ENCODE measurements around the gene KCTD17. TPM values are rescaled to one million over a fixed set of nuclear protein-coding genes. Genes with fewer than 3 reads are reported as not detected.

Gene KCTD17
- total and polyA plus RNA-seq, 2 of the 13 experiments (the other 11 are each of a cell fraction or from before 2014, with no cell fraction given), result 5.3 to 11.7 TPM

- TF ChIP-seq, protein P1, sequence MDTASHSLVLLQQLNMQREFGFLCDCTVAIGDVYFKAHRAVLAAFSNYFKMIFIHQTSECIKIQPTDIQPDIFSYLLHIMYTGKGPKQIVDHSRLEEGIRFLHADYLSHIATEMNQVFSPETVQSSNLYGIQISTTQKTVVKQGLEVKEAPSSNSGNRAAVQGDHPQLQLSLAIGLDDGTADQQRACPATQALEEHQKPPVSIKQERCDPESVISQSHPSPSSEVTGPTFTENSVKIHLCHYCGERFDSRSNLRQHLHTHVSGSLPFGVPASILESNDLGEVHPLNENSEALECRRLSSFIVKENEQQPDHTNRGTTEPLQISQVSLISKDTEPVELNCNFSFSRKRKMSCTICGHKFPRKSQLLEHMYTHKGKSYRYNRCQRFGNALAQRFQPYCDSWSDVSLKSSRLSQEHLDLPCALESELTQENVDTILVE (CRISPR knock-in tag; IDR thresholded peaks at IDR 0.05), result peak; percentile 92
- TF ChIP-seq ZNF101 (CRISPR knock-in tag; IDR thresholded peaks at IDR 0.05; ENCODE audit: borderline replicate concordance, low read depth) (no peak), ZNF317 (CRISPR knock-in tag; IDR thresholded peaks at IDR 0.05) (peak; percentile 73), JARID2 (CRISPR knock-in tag; IDR thresholded peaks at IDR 0.05; ENCODE audit: insufficient replicate concordance) (no peak), NCOR1 (IDR thresholded peaks at IDR 0.05; ENCODE audit: borderline replicate concordance, low read length) (peak; percentile 98), PHF20 (CRISPR knock-in tag; IDR thresholded peaks at IDR 0.05) (peak; percentile 40; the same call in 1 of the 2 replicates), ETV5 (CRISPR knock-in tag; IDR thresholded peaks at IDR 0.05; ENCODE audit: borderline replicate concordance) (peak; percentile 100), GATAD2A (CRISPR knock-in tag; IDR thresholded peaks at IDR 0.05) (peak; percentile 99), KLF11 (CRISPR knock-in tag; IDR thresholded peaks at IDR 0.05) (peak; percentile 90), YY1 (IDR thresholded peaks at IDR 0.05; ENCODE audit: insufficient read depth, insufficient replicate concordance, low read depth, low read length) (peak; percentile 57), NR1H2 (CRISPR knock-in tag; IDR thresholded peaks at IDR 0.05; ENCODE audit: borderline replicate concordance, low read depth) (peak; percentile 84; the same call in 1 of the 2 replicates), TGIF2 (CRISPR knock-in tag; IDR thresholded peaks at IDR 0.05) (peak; percentile 89), ZNF879 (CRISPR knock-in tag; IDR thresholded peaks at IDR 0.05) (no peak), SIN3A (IDR thresholded peaks at IDR 0.05; ENCODE audit: borderline replicate concordance, low read depth, low read length) (no peak; the same call in 1 of the 2 replicates), ZNF644 (CRISPR knock-in tag; IDR thresholded peaks at IDR 0.05; ENCODE audit: low read depth) (peak; percentile 91), ZNF780A (CRISPR knock-in tag; IDR thresholded peaks at IDR 0.05) (peak; percentile 94), KLF13 (CRISPR knock-in tag; IDR thresholded peaks at IDR 0.05) (no peak), ZNF777 (CRISPR knock-in tag; IDR thresholded peaks at IDR 0.05) (no peak), SETDB1 (CRISPR knock-in tag; IDR thresholded peaks at IDR 0.05; ENCODE audit: borderline replicate concordance) (no peak), RCOR2 (CRISPR knock-in tag; IDR thresholded peaks at IDR 0.05) (peak; percentile 100), LBX2 (CRISPR knock-in tag; IDR thresholded peaks at IDR 0.05; ENCODE audit: borderline replicate concordance) (no peak), HNRNPK (IDR thresholded peaks at IDR 0.05; ENCODE audit: low read depth, low read length, poor library complexity, severe bottlenecking) (no peak), ZNF382 (CRISPR knock-in tag; IDR thresholded peaks at IDR 0.05; ENCODE audit: borderline replicate concordance) (no peak)
- TF ChIP-seq, protein P2, sequence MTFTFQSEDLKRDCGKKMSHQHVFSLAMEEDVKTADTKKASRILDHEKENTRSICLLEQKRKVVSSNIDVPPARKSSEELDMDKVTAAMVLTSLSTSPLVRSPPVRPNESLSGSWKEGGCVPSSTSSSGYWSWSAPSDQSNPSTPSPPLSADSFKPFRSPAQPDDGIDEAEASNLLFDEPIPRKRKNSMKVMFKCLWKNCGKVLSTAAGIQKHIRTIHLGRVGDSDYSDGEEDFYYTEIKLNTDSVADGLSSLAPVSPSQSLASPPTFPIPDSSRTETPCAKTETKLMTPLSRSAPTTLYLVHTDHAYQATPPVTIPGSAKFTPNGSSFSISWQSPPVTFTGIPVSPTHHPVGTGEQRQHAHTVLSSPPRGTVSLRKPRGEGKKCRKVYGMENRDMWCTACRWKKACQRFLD (CRISPR knock-in tag; IDR thresholded peaks at IDR 0.05; ENCODE audit: borderline replicate concordance), result no peak
- TF ChIP-seq, protein P3, sequence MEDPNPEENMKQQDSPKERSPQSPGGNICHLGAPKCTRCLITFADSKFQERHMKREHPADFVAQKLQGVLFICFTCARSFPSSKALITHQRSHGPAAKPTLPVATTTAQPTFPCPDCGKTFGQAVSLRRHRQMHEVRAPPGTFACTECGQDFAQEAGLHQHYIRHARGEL (CRISPR knock-in tag; IDR thresholded peaks at IDR 0.05), result no peak
- TF ChIP-seq, protein P4, sequence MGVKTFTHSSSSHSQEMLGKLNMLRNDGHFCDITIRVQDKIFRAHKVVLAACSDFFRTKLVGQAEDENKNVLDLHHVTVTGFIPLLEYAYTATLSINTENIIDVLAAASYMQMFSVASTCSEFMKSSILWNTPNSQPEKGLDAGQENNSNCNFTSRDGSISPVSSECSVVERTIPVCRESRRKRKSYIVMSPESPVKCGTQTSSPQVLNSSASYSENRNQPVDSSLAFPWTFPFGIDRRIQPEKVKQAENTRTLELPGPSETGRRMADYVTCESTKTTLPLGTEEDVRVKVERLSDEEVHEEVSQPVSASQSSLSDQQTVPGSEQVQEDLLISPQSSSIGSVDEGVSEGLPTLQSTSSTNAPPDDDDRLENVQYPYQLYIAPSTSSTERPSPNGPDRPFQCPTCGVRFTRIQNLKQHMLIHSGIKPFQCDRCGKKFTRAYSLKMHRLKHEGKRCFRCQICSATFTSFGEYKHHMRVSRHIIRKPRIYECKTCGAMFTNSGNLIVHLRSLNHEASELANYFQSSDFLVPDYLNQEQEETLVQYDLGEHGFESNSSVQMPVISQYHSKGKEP (CRISPR knock-in tag; IDR thresholded peaks at IDR 0.05), result no peak
Observed at GRCh38 chr22:37032535-37033460, 18.7 kb upstream of the KCTD17 start (continued).
